GM10266 (cell line): ENCODE data around the gene EXPH5.

Source experiments
- DNase-seq: peaks from one replicate; pipeline ENCODE4 v3.0.0; 2012; ENCODE audit errors: extremely low spot score
- CTCF ChIP-seq: IDR thresholded peaks from 2 replicates; pipeline ENCODE4 v1.5.1; 2012; ENCODE audit warnings: mild to moderate bottlenecking, low read depth; ENCODE audit not compliant: control insufficient read depth, insufficient read depth; ENCODE audit errors: missing control alignments

The EXPH5 gene

DNA sequence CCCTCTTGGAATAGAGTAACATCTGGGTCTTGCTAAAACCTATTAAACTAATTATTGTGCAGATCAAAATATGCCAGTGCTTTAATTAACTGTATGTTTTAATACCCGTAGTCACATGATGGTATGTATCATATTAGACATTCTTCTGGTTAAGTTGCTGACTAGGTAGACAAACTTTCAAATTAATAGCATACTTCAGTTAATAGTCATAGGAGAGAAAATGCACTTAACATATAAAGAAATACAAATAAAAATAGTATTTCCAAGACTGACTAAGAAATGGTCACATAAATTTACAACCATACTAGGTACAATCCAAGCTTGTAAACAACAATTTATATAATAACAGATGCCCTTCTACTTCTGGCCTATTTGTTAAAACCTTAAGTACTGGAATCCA is 7.6 kb upstream of the EXPH5 start:
- DNase-seq: no peak
- TF ChIP-seq CTCF: no peak

- no peak for TF ChIP-seq CTCF
- DNase-seq: no peak
These were observed 6.4 kb upstream of the EXPH5 start for GRCh38 chr11:108599978-108600377.

DNA sequence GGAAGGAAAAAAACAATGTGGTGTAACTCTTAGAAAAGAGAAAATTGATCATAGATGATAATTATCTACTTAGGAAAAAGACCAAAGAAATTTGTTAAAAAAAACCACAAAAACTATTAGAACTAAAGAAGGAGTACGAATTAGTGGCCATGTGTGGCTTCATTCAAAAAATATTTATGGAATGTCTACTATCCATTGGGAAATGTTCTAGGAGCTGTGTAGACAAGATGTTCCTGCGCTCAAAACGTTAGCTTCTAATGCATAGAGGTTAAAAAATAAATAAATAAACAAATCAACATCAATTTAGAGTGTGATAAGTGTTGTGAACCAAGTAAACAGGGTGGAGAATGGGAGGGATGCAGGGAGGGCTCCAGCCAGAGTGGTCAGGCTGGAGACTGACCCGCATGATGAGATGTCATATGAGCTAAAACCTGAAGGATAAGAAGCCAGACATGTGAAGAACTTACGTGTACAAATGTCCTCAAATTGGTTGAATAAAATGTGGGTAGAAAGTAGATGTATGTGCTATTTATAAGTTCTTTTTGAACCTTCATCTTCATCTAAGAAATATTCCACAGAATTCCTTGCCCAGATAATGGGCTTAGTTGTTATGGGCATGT is 4.3 kb upstream of the EXPH5 start:
- no peak for TF ChIP-seq CTCF
- DNase-seq: no peak

- no peak for DNase-seq
- no peak for TF ChIP-seq CTCF
These were observed 3.1 kb upstream of the EXPH5 start for GRCh38 chr11:108596701-108597100.

DNA sequence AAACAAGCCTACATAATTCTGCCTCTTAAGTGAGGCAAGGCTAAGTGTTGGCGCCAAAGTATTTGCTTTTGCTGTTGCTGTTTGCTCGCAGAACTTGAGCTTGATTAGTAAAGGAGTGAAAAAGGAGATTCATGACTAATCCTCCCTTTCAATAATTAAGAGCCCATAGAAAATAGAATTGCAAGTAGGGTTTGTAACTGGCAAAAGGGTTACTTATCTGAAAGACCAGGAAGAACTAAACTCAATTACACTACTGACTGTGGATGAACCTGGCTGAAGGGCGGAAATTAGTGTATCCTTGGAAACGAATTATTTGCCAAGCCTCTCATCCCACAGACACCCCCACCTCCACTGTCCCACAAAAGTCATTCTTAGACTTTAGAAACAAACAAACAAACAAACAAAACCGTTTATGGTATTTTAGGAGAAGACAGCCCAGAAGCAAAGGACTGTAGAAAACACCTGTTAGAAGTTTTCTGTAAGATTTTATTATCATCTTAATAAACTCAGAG is 411 bp upstream of the EXPH5 start:
- DNase-seq: no peak
- no peak for TF ChIP-seq CTCF

DNA sequence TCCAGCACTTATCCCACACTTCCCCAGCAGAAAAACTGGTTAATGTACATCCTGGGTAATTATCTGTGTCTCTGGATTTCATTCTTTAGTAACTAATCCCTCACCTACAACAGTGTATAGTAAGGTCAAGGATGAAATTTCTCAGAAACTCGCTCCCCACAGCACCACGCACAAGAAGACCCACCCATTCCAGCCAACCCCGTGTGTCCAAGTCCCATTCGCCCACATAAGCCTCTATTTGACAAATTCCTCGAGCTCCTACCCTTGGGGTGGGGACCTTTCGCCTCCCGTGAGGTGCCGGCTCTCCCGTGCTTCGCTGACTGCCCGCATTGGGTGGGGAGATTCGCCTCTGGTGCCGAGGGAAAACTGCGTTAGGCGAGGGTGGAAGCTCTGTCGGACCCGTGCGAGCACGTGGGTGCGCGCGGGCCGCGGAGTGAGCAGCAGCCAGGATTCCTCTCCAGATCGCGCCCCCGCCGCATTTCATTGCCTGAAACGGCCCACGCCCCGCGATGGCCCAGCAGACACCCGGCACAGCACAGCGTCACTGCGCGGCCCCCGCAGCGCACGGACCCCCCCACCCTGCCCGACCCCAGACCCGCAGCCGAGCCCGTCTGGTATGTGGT is 866 bp downstream of the EXPH5 start:
- DNase-seq: peak; percentile 32
- no peak for TF ChIP-seq CTCF

GRCh38 chr11:108591893-108592292 is 1.7 kb downstream of the EXPH5 start:
- no peak for DNase-seq
- no peak for TF ChIP-seq CTCF
